ENCODE results near the gene GEMIN7. TPM values are rescaled to one million over a fixed set of nuclear protein-coding genes. Genes with fewer than 3 reads are reported as not detected.

Gene GEMIN7
- polyA plus RNA-seq, 4 donors: 25.3 to 49.7 (median 35.4) TPM

GRCh38 chr19:45051929-45052579 lies 27.0 kb upstream of the GEMIN7 start:
- peaks cover 0 to 20% (median 2%) of the 10 kb centered on the region in 3 donors for H3K4me1 ChIP-seq (ENCODE audit: control insufficient read depth in 3 of 3, insufficient read depth in 2 of 3, low read depth in 1 of 3, low read length in 2 of 3)
- H3K9me3 ChIP-seq (ENCODE audit: control insufficient read depth in 2 of 2, insufficient read depth in 1 of 2, low read depth in 1 of 2, low read length in 1 of 2): no peaks in the 10 kb centered on the region
- H3K27ac ChIP-seq (ENCODE audit: low read depth in 1 of 3, low read length in 2 of 3): peak overlapping the region; percentile 5 to 81 (median 32)
- FAIRE-seq (no peak), DNase-seq (peak; percentile 59 to 84)
- peaks cover 6 to 76% (median 15%) of the 10 kb centered on the region in 3 donors for H3K36me3 ChIP-seq (ENCODE audit: control insufficient read depth in 3 of 3, insufficient read depth in 2 of 3, low read depth in 1 of 3, low read length in 3 of 3)
- 12 to 52% (median 31%) methylated on average over 9 of the region's 9 CpGs for WGBS, 3 donors
- H3K27me3 ChIP-seq (ENCODE audit: control insufficient read depth in 3 of 3, insufficient read depth in 3 of 3, low read length in 3 of 3): no peaks in the 10 kb centered on the region
- no peak overlapping the region for H3K4me3 ChIP-seq (ENCODE audit: low read depth in 1 of 3, low read length in 3 of 3)

DNA sequence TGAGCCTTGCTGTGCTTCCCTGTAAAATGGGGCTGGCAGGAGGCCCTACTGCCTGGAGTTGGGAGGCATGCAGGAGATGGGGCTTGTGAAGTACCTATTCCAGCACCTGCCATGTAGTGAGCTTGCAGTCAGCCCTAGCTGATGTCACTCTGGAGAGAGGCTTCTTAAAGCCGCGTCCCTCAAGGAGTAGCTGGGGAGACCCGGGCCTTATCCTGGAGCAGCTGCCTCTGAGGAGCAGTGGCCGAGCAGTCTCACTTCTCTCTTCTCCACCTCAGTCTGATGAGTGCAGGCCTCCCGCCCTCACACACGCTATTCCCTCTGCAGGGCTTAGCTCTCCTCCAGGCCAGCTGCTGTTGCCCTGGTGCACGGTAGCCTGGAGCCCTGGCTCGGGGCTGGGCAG lies 22.2 kb upstream of the GEMIN7 start:
- H3K27ac ChIP-seq (ENCODE audit: low read depth in 1 of 3, low read length in 2 of 3): no peak overlapping the region
- peaks cover 17 to 99% (median 35%) of the 10 kb centered on the region in 3 donors for H3K36me3 ChIP-seq (ENCODE audit: control insufficient read depth in 3 of 3, insufficient read depth in 2 of 3, low read depth in 1 of 3, low read length in 3 of 3)

DNA sequence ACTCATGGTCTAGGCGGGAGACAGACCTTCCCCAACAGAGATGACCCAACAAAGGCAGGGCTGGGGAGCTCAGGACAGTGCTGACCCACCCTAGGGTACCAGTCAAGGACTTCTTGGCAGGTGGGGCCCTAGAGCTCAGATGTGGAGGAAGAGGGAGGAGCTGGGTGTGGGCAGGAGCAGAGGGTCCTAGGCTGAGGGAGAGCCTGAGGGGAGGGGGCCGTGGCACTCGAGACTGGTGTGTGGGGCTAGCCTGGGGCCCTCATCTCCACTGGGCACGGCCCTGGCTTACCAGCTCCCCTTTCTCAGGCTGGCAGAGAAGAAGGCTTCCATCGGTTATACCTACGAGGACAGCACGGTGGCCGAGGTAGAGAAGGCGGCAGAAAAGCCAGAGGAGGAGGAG lies 21.6 kb upstream of the GEMIN7 start:
- DNase-seq (no peak), FAIRE-seq (no peak)
- H3K27ac ChIP-seq (ENCODE audit: low read depth in 1 of 3, low read length in 2 of 3): no peak overlapping the region
- H3K4me3 ChIP-seq (ENCODE audit: low read depth in 1 of 3, low read length in 3 of 3): no peak overlapping the region
- H3K36me3 ChIP-seq (ENCODE audit: control insufficient read depth in 3 of 3, insufficient read depth in 2 of 3, low read depth in 1 of 3, low read length in 3 of 3): peaks cover 17 to 99% (median 38%) of the 10 kb centered on the region in 3 donors
- H3K27me3 ChIP-seq (ENCODE audit: control insufficient read depth in 3 of 3, insufficient read depth in 3 of 3, low read length in 3 of 3): no peaks in the 10 kb centered on the region
- H3K9me3 ChIP-seq (ENCODE audit: control insufficient read depth in 2 of 2, insufficient read depth in 1 of 2, low read depth in 1 of 2, low read length in 1 of 2): no peaks in the 10 kb centered on the region
- 86 to 89% (median 87%) methylated on average over 6 to 9 of the region's 9 CpGs for WGBS, 3 donors
- peaks cover 0 to 6% (median 0%) of the 10 kb centered on the region in 3 donors for H3K4me1 ChIP-seq (ENCODE audit: control insufficient read depth in 3 of 3, insufficient read depth in 2 of 3, low read depth in 1 of 3, low read length in 2 of 3)

More for the DNA sequence above, 22.2 kb upstream of the GEMIN7 start:
- Histone ChIP-seq H3K4me3 (ENCODE audit: low read depth in 1 of 3, low read length in 3 of 3) (no peak overlapping the region), H3K4me1 (ENCODE audit: control insufficient read depth in 3 of 3, insufficient read depth in 2 of 3, low read depth in 1 of 3, low read length in 2 of 3) (peaks cover 0 to 12% (median 0%) of the 10 kb centered on the region in 3 donors), H3K9me3 (ENCODE audit: control insufficient read depth in 2 of 2, insufficient read depth in 1 of 2, low read depth in 1 of 2, low read length in 1 of 2) (no peaks in the 10 kb centered on the region), H3K27me3 (ENCODE audit: control insufficient read depth in 3 of 3, insufficient read depth in 3 of 3, low read length in 3 of 3) (no peaks in the 10 kb centered on the region)
- FAIRE-seq: no peak
- no peak for DNase-seq
- 82 to 94% (median 92%) methylated on average over 7 to 8 of the region's 8 CpGs for WGBS, 3 donors

DNA sequence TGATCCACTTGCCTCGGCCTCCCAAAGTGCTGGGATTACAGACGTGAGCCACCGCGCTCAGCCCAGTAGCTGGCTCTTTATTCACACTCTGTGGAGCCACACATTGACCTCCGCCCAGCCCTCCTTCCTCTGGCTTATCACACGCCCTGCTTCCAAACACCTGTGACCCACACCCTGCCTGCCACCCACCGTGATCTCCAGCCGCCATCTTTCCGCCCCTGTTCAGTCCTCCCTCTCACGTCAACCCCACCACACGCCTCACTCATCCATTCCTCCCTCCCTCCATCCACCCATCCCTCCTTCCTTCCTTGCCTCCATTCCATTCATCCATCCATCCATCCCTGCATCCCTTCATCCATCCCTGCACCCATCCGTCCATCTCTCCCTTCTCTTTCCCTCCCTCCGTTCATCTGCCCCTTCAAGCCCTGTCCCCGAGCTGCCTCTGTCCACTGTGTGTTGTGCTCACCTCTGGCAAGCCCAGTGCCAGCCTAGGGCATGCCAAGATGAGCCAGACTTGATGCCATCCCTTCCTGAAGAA lies 20.4 kb upstream of the GEMIN7 start:
- peaks cover 17 to 95% (median 43%) of the 10 kb centered on the region in 3 donors for H3K36me3 ChIP-seq (ENCODE audit: control insufficient read depth in 3 of 3, insufficient read depth in 2 of 3, low read depth in 1 of 3, low read length in 3 of 3)
- no peak for FAIRE-seq

GRCh38 chr19:45059258-45059965 lies 19.6 kb upstream of the GEMIN7 start:
- Histone ChIP-seq H3K27me3 (ENCODE audit: control insufficient read depth in 3 of 3, insufficient read depth in 3 of 3, low read length in 3 of 3) (no peaks in the 10 kb centered on the region), H3K4me1 (ENCODE audit: control insufficient read depth in 3 of 3, insufficient read depth in 2 of 3, low read depth in 1 of 3, low read length in 2 of 3) (no peaks in the 10 kb centered on the region), H3K27ac (ENCODE audit: low read depth in 1 of 3, low read length in 2 of 3) (no peak overlapping the region), H3K9me3 (ENCODE audit: control insufficient read depth in 2 of 2, insufficient read depth in 1 of 2, low read depth in 1 of 2, low read length in 1 of 2) (no peaks in the 10 kb centered on the region), H3K4me3 (ENCODE audit: low read depth in 1 of 3, low read length in 3 of 3) (no peak overlapping the region), H3K36me3 (ENCODE audit: control insufficient read depth in 3 of 3, insufficient read depth in 2 of 3, low read depth in 1 of 3, low read length in 3 of 3) (peaks cover 20 to 96% (median 42%) of the 10 kb centered on the region in 3 donors)
- FAIRE-seq: no peak
- peak; percentile 89 for DNase-seq
- 47 to 61% (median 50%) methylated on average over 16 of the region's 16 CpGs for WGBS, 3 donors

More for the DNA sequence above, 20.4 kb upstream of the GEMIN7 start:
- DNase-seq: no peak
- H3K4me1 ChIP-seq (ENCODE audit: control insufficient read depth in 3 of 3, insufficient read depth in 2 of 3, low read depth in 1 of 3, low read length in 2 of 3): no peaks in the 10 kb centered on the region
- WGBS, 3 donors: 83 to 85% (median 84%) methylated on average over 12 to 14 of the region's 14 CpGs
- no peak overlapping the region for H3K4me3 ChIP-seq (ENCODE audit: low read depth in 1 of 3, low read length in 3 of 3)
- H3K27me3 ChIP-seq (ENCODE audit: control insufficient read depth in 3 of 3, insufficient read depth in 3 of 3, low read length in 3 of 3): no peaks in the 10 kb centered on the region
- no peaks in the 10 kb centered on the region for H3K9me3 ChIP-seq (ENCODE audit: control insufficient read depth in 2 of 2, insufficient read depth in 1 of 2, low read depth in 1 of 2, low read length in 1 of 2)
- no peak overlapping the region for H3K27ac ChIP-seq (ENCODE audit: low read depth in 1 of 3, low read length in 2 of 3)

- Histone ChIP-seq H3K4me1 (ENCODE audit: control insufficient read depth in 3 of 3, insufficient read depth in 2 of 3, low read depth in 1 of 3, low read length in 2 of 3) (no peaks in the 10 kb centered on the region), H3K36me3 (ENCODE audit: control insufficient read depth in 3 of 3, insufficient read depth in 2 of 3, low read depth in 1 of 3, low read length in 3 of 3) (peaks cover 15 to 93% (median 44%) of the 10 kb centered on the region in 3 donors), H3K9me3 (ENCODE audit: control insufficient read depth in 2 of 2, insufficient read depth in 1 of 2, low read depth in 1 of 2, low read length in 1 of 2) (no peaks in the 10 kb centered on the region), H3K27me3 (ENCODE audit: control insufficient read depth in 3 of 3, insufficient read depth in 3 of 3, low read length in 3 of 3) (no peaks in the 10 kb centered on the region), H3K27ac (ENCODE audit: low read depth in 1 of 3, low read length in 2 of 3) (no peak overlapping the region), H3K4me3 (ENCODE audit: low read depth in 1 of 3, low read length in 3 of 3) (no peak overlapping the region)
- no peak for DNase-seq
- WGBS, 3 donors: 90 to 94% (median 92%) methylated on average over 4 of the region's 4 CpGs
- no peak for FAIRE-seq
Measured at GRCh38 chr19:45061965-45062364, 17.1 kb upstream of the GEMIN7 start.

- no peaks in the 10 kb centered on the region for H3K4me1 ChIP-seq (ENCODE audit: control insufficient read depth in 3 of 3, insufficient read depth in 2 of 3, low read depth in 1 of 3, low read length in 2 of 3)
- H3K4me3 ChIP-seq (ENCODE audit: low read depth in 1 of 3, low read length in 3 of 3): no peak overlapping the region
- DNase-seq (no peak), FAIRE-seq (no peak)
- peaks cover 18 to 93% (median 36%) of the 10 kb centered on the region in 3 donors for H3K36me3 ChIP-seq (ENCODE audit: control insufficient read depth in 3 of 3, insufficient read depth in 2 of 3, low read depth in 1 of 3, low read length in 3 of 3)
- no peak overlapping the region for H3K27ac ChIP-seq (ENCODE audit: low read depth in 1 of 3, low read length in 2 of 3)
- no peaks in the 10 kb centered on the region for H3K27me3 ChIP-seq (ENCODE audit: control insufficient read depth in 3 of 3, insufficient read depth in 3 of 3, low read length in 3 of 3)
- 95 to 96% (median 96%) methylated on average over 68 to 85 of the region's 85 CpGs for whole genome bisulfite sequencing, 3 donors
- no peaks in the 10 kb centered on the region for H3K9me3 ChIP-seq (ENCODE audit: control insufficient read depth in 2 of 2, insufficient read depth in 1 of 2, low read depth in 1 of 2, low read length in 1 of 2)
Measured at GRCh38 chr19:45063851-45064801, 14.9 kb upstream of the GEMIN7 start.

Measured in small intestine (tissue), 7 donors.